DND-41 (cell line): ENCODE results near the gene NF1.

Experiments
- ATAC-seq: fragments of 200-7000 bp; cut with Tn5 transposase; 3 replicates; pipeline ENCODE4 v1.9.1; 2021; ENCODE audit warnings: low read depth; ENCODE audit not compliant: insufficient read depth
- DNase-seq: peaks from one replicate; pipeline ENCODE4 v3.0.0-alpha.2; 2020
- H2AFZ ChIP-seq: 2 replicates; pipeline ENCODE4 v1.6.0; 2012; ENCODE audit warnings: low read depth, low read length
- H3K27ac ChIP-seq: 2 replicates; pipeline ENCODE4 v1.5.1; 2012; ENCODE audit warnings: low read length, inconsistent platforms
- H3K27me3 ChIP-seq: fragments of 200-600 bp; sonication (generic); 2 replicates; pipeline ENCODE4 v1.6.0; 2012; ENCODE audit warnings: low read length, mild to moderate bottlenecking, inconsistent platforms; ENCODE audit not compliant: insufficient read depth, poor library complexity
- H3K36me3 ChIP-seq: 2 replicates; pipeline ENCODE4 v1.5.1; 2012; ENCODE audit warnings: low read length, inconsistent platforms; ENCODE audit not compliant: insufficient read depth
- H3K4me1 ChIP-seq: 2 replicates; pipeline ENCODE4 v1.5.1; 2012; ENCODE audit warnings: mild to moderate bottlenecking, low read length; ENCODE audit not compliant: insufficient read depth
- H3K4me2 ChIP-seq: 2 replicates; pipeline ENCODE4 v1.6.0; 2012; ENCODE audit warnings: mild to moderate bottlenecking, moderate library complexity, low read length, inconsistent platforms; ENCODE audit not compliant: insufficient read depth
- H3K4me3 ChIP-seq, 2 experiments: fragments of 200-600 bp in 1 of 2; shearing (Covaris generic) in 1 of 2; 2 replicates each; pipeline ENCODE4 v1.5.1; 2012 to 2016; ENCODE audit warnings: inconsistent platforms in 2 of 2, low read length in 2 of 2, mild to moderate bottlenecking in 2 of 2, low read depth in 1 of 2, moderate library complexity in 1 of 2
- H3K79me2 ChIP-seq: 2 replicates; pipeline ENCODE4 v1.6.0; 2012; ENCODE audit warnings: low read length, inconsistent platforms; ENCODE audit not compliant: insufficient read depth
- H3K9ac ChIP-seq: 2 replicates; pipeline ENCODE4 v1.6.0; 2012; ENCODE audit warnings: low read depth, mild to moderate bottlenecking, inconsistent platforms, low read length, moderate library complexity
- H3K9me3 ChIP-seq: 2 replicates; pipeline ENCODE4 v1.5.1; 2012; ENCODE audit warnings: low read length, moderate library complexity, mild to moderate bottlenecking, inconsistent platforms; ENCODE audit not compliant: insufficient read depth, severe bottlenecking
- H4K20me1 ChIP-seq: 2 replicates; pipeline ENCODE4 v1.6.0; 2012; ENCODE audit warnings: low read length; ENCODE audit not compliant: insufficient read depth
- EZH2 ChIP-seq: IDR thresholded peaks from 3 replicates; pipeline ENCODE4 v1.6.1; 2012; ENCODE audit warnings: borderline replicate concordance, low read depth, mild to moderate bottlenecking, moderate library complexity, low read length, inconsistent platforms; ENCODE audit not compliant: severe bottlenecking
- TF ChIP-seq, protein P1 (sequence below): IDR thresholded peaks from 2 replicates; pipeline ENCODE4 v1.5.1; 2012; ENCODE audit warnings: borderline replicate concordance, low read length, moderate library complexity, mild to moderate bottlenecking; ENCODE audit not compliant: poor library complexity, severe bottlenecking; ENCODE audit errors: extremely low read depth

NF1 gene

DNA sequence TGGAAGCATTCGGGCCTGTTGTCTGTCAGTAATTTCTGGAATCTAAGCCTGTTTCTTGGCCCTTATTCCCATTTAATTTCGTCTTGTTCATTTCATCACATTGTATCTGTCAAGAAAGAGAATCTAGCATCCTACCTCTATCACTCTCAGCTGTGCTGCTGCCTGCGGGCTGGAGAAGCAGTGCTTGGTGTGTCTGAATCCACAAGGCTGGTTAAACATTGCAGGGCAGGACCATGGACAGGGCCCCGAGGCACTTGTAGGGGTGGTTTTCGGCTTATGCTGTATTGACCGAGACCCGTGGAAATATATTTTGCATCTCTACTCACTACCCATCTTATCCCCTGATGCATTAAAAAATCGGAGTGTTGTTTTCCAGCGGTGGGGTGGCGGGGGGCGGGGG is 299.8 kb downstream of the NF1 start:
- no peak overlapping the region for H3K9ac ChIP-seq
- peak; percentile 94 for ATAC-seq

GRCh38 chr17:31397256-31397939 is 302.6 kb downstream of the NF1 start:
- Histone ChIP-seq H3K27me3 (no peaks in the 10 kb centered on the region), H3K9ac (no peak overlapping the region), H3K4me3 (no peak overlapping the region), H3K9me3 (no peaks in the 10 kb centered on the region), H3K36me3 (no peaks in the 10 kb centered on the region), H3K4me1 (no peaks in the 10 kb centered on the region), H3K27ac (no peak overlapping the region), H3K79me2 (no peaks in the 10 kb centered on the region), H3K4me2 (no peak overlapping the region), H2AFZ (no peak overlapping the region), H4K20me1 (no peaks in the 10 kb centered on the region)
- no peak for TF ChIP-seq EZH2
- TF ChIP-seq, protein P1, sequence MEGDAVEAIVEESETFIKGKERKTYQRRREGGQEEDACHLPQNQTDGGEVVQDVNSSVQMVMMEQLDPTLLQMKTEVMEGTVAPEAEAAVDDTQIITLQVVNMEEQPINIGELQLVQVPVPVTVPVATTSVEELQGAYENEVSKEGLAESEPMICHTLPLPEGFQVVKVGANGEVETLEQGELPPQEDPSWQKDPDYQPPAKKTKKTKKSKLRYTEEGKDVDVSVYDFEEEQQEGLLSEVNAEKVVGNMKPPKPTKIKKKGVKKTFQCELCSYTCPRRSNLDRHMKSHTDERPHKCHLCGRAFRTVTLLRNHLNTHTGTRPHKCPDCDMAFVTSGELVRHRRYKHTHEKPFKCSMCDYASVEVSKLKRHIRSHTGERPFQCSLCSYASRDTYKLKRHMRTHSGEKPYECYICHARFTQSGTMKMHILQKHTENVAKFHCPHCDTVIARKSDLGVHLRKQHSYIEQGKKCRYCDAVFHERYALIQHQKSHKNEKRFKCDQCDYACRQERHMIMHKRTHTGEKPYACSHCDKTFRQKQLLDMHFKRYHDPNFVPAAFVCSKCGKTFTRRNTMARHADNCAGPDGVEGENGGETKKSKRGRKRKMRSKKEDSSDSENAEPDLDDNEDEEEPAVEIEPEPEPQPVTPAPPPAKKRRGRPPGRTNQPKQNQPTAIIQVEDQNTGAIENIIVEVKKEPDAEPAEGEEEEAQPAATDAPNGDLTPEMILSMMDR, result no peak
- no peak for DNase-seq
- no peak for ATAC-seq

More for the DNA sequence above, 299.8 kb downstream of the NF1 start:
- no peaks in the 10 kb centered on the region for H3K9me3 ChIP-seq
- no peak overlapping the region for H3K4me3 ChIP-seq
- no peak overlapping the region for H3K4me2 ChIP-seq
- DNase-seq, result peak; percentile 74
- no peaks in the 10 kb centered on the region for H3K36me3 ChIP-seq
- no peak overlapping the region for H3K27ac ChIP-seq
- H3K27me3 ChIP-seq, result no peaks in the 10 kb centered on the region
- no peak overlapping the region for H2AFZ ChIP-seq
- TF ChIP-seq, protein P1, result no peak
- no peak for TF ChIP-seq EZH2
- H3K4me1 ChIP-seq, result no peaks in the 10 kb centered on the region
- H4K20me1 ChIP-seq, result no peaks in the 10 kb centered on the region
- H3K79me2 ChIP-seq, result no peaks in the 10 kb centered on the region

GRCh38 chr17:31398381-31399311 is 303.9 kb downstream of the NF1 start:
- Histone ChIP-seq H2AFZ (no peak overlapping the region), H3K9ac (no peak overlapping the region), H3K79me2 (no peaks in the 10 kb centered on the region), H4K20me1 (no peaks in the 10 kb centered on the region), H3K4me1 (no peaks in the 10 kb centered on the region), H3K4me3 (no peak overlapping the region), H3K27ac (no peak overlapping the region), H3K4me2 (no peak overlapping the region), H3K27me3 (no peaks in the 10 kb centered on the region), H3K36me3 (no peaks in the 10 kb centered on the region), H3K9me3 (no peaks in the 10 kb centered on the region)
- no peak for TF ChIP-seq EZH2
- TF ChIP-seq, protein P1, result no peak
- DNase-seq (no peak), ATAC-seq (no peak)
